NOMO-1 treated with DMSO at 0.1 percent for 48 hours (cell line): ENCODE results near the gene DGKQ.

Experiments used
- DNase-seq: peaks from one replicate; lab custom pipeline; 2025; ENCODE audit not compliant: unreplicated experiment; lab: John Stamatoyannopoulos, UW

Gene DGKQ

GRCh38 chr4:996030-996996 is 22.9 kb upstream of the DGKQ start:
- DNase-seq = no peak

GRCh38 chr4:995311-996026 is 22.1 kb upstream of the DGKQ start:
- no peak for DNase-seq

DNA sequence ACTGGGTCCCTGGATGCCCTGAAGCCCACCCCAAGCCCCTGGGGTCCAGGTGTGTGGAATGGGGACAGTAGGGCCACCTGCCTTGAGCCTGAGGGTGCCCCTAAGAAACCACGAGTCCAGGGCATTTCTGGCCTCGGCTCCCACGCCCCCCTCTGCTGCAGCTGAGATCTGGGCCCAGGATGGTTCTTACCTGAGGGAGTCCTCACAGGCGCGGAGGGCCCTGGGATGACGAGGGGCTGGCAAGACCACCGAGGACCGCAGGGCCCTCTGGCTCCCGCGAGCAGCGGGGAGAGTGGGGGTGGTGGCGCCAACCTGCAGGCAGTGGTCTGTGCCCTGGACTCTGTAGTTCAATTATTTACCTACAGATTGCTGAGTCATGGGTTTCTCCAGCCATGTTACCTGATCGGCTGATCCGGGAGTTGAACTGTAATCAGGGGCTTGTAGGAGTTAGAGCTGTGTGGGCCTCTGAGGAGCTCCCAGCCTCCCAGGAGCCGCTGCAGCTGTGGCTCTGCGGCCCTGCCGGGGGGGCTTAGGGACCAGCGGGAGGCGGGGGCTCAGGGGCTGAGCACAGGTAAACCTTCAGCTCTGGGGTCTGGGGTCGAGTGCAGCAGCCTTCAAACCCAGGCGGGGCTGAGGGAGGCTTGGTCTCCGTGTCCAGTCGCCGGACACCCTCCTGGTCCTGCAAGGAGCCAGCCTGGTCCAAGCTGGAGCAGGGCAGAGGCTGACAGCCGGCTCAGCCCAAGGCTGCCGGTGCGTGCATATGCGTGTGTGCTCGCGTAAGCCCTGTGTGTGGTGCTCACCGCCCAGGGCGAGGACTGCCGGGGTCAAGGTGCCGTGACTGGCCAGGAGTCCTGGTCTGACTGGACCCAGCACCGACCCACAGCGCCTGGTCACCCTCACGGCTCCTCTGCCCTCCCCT is 20.0 kb upstream of the DGKQ start, which contains the start of gene SLC26A1:
TSS of gene SLC26A1 (minus strand) at position 294 of the 919 bp plus-strand sequence. CDS start 1,701 bp downstream, outside the sequence.
- DNase-seq = no peak

DNA sequence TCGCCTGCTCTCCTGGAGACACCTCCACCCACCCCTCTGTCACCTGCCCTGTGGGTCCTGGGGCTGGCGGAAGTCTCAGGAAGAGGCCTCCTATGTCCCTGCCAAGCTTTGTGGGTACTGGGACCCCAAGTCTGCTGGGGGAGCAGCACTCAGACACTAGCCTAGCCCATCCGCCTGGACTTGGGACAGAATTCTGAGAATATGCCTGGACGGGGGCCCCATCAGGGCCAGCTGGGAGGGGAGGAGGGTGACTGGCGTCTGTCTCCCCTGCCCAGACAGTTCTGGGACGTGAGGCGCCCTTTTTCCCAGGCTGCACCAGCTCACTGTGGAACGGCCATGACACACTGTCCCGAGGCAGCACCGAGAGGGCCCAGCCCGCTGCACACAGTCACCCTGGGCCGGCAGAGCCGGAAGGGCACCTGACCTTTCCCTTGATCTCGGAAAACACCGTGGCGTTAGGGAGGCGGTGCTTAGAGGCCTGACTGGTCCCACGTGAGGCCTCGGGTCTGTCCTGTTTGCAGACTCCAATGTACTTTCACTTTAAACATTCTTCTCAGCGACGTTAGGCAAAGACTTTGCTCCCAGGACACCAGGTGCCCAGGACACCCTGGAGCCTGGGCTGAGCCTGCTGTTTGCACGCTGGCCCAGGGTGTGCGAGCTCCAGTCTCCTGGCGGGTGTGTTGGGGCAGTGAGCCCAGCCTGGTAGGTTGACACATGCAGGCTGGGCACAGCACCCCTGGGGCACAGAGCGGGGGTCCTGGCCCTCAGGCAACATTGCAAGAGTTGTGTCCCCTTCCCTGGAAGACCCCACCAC is 19.1 kb upstream of the DGKQ start:
- no peak for DNase-seq

GRCh38 chr4:991451-992296 is 18.3 kb upstream of the DGKQ start:
- DNase-seq = no peak

GRCh38 chr4:990746-991367 is 17.5 kb upstream of the DGKQ start:
- no peak for DNase-seq

DNA sequence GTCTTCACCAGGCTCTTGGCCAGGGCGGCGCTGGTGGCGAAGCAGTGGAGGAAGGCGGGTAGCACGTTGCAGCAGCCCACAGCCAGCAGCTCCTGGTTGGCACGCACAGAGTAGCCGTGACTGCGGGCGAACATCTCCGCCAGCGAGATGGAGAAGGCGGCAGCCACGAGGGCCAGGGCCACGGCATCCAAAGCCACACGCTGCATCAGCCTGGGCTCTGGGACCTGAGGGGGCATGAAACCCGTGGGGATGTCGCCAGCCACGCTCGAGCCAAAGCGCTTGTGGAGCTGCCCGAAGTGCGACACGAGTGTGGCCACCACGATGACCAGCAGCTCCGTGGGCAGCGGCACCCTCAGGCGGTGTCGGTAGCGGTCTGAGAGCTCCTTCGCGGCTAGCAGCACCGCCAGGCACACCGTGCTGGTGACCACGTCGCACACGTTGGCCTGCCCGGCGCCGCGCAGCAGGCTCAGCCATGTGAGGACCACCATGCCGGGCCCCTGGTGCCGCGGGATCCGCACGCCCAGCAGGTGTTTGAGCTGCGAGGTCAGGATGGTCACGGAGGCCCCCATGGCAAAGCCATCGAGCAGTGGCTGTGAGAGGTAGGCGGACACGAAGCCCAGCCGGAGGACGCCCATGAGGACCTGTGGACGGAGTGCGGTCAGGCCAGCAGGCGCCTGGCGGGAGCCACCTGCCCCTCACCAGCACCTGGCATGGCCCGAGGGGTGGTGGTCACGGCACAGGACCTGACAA is 16.5 kb upstream of the DGKQ start:
- DNase-seq = no peak

DNA sequence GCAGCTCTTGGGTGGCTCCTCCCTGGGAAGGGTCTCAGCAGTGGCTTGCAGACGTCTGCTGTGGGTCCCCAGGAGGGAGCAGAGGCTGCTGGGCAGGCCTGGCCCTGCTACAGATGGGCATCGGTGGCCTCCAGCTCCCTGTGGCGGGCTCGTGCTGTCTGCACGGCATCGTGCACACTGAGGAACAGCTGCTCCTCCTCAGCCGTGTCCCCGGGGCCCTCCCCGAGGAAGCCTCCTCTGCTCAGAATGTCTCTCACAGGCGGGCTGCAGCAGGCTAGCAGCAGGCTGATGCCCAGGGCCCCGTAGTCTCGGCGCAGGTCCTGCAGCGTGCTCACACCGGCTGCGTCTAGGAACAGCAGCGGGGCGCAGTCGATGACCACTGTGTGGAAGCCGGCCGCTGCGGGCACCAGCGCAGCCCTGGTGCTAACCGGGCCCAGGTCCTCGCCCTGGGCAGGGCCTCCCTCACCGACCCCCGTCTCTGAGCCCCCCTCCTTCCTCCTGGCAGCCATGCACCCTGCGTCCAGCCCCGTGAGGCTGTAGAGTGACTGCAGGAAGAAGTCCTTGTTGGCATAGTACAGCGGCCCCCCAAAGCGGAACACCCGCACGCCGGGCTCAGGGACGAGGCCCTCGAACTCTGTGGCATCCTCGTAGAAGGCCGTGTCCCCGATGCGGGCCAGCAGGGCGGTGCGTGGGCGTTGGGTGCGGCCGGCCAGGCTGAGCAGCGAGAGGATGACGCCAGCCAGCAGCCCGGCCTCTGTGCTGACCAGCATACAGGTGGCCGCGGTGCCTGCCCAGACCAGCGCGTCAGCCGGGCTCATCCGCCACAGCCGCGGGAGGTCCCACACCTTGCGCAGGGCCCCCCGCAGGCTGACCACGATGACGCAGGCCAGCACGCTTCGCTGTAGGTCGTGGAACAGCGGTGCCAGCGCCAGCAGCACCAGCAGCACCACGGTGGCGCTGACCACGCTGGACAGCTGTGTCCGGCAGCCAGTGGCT is 15.7 kb upstream of the DGKQ start:
- no peak for DNase-seq

DNA sequence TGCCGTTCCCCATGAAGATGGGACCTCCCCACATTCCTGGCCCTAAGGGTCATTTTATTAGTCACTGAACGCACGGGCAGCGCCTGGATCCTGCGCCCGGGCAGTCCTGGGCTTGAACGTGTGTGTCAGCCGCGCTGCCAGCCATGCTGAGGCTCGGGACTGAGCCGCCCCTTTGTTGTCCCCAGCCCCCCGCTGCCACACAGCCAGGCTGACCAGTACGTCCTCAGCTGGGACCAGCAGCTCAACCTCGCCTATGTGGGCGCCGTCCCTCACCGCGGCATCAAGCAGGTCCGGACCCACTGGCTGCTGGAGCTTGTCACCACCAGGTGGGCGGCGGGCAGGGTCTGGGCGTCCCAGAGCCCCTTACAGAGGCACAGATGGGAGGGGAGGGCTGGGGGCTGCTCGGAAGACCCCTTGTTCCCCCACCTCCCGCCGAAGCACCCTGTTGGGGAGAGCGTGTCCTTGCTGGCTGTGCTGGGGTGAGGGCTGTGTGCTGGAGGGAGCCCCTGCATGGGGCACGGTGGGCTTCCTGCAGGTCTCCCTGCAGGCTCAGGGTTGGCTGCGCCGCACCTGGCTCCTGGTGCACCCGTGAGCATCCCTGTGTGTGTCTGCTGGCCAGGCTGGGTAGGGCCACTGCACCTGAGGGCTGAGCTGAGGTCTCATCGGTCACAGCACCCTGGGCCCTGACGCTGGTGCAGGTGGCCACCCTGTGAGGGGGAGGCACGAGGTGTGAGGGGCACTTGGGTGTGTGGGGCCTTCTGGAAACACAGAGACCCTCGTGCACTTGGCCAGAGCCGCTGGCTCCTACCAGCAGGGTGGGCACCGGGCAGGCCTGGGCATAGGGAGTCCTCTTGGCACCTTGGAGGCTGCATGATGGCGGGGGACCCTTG is 14.5 kb upstream of the DGKQ start:
- DNase-seq = no peak

DNA sequence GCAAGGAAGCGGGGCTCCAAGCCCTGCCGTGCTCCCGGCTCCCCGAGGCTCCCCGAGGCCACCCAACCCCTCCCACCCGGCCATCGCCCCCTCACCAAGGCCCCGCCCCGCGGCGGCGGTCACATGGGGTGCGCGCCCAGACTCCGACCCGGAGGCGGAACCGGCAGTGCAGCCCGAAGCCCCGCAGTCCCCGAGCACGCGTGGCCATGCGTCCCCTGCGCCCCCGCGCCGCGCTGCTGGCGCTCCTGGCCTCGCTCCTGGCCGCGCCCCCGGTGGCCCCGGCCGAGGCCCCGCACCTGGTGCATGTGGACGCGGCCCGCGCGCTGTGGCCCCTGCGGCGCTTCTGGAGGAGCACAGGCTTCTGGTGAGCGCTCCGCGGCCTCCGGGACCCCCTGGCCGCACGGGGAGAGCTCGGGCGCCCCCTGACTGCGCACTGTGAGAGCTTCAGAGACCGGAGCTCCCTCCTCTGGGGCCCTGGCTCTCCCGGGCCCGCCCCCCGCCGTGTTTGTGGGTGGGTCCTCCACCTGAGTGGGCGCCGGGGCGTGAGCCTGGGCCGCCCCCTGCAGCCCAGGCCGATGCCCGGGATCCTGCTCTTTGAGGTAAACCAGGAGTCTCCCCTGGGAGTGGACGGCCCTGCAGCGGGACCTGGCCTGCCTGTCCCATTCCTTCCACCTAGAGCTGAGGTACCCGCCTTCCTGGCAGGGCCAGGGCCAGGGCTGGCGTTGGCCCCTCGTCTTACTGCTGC is 13.7 kb upstream of the DGKQ start, which contains the start of gene IDUA:
TSS of gene IDUA (plus strand) at position 166 of the 745 bp plus-strand sequence. CDS start at position 207, 41 bp downstream.
- DNase-seq = peak; percentile 73

GRCh38 chr4:986428-986878 is 13.1 kb upstream of the DGKQ start:
- DNase-seq = peak; percentile 50

DNA sequence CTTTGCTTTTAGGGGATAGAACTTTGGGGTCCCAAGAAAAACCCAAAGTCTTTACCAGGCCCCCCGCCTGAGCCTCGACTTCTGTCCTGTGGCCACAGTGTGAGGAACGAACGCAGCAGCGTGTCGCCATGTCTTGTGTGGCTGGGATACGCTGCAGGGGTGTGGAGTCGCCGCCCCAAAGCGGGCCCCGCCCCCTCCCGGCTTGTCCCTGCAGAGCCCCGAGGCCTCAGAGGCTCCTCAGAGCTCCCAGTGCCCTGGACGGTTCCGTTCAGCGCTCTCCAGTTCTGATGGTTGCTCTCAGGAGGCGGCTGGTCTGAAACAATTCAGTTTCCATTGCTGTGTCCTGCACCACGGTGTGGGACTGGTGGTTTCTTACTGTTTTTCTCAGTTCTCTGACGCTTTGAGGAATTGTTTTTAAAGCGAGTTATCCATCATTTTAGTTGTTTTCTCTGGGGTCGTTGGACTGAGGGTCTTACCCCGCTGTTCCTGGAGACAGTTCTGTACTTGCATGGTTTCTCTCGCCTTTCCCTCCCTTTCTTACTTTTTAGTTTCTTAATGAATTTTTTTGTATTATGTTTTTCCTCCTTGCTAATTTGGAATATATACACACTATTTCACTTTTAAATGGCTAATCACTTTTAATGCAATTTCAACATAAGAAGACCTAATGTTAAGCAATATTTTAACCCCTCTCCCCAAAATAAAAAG is 11.9 kb upstream of the DGKQ start:
- peak; percentile 27 for DNase-seq

- DNase-seq = no peak
Measured at GRCh38 chr4:984336-985054, 11.1 kb upstream of the DGKQ start.

- no peak for DNase-seq
Measured at GRCh38 chr4:982814-983213, 9.4 kb upstream of the DGKQ start.
